Ishikawa (cell line): ENCODE measurements around the gene NPC2.
A peak's percentile ranks its signal among the peaks of the same experiment; 100 is the strongest.

Experiments
- CEBPB ChIP-seq: IDR thresholded peaks from 2 replicates; pipeline ENCODE4 v1.6.1; 2012
- CREB1 ChIP-seq: IDR thresholded peaks from 2 replicates; pipeline ENCODE4 v1.6.1; 2012; ENCODE audit warnings: low read depth
- EGR1 ChIP-seq: IDR thresholded peaks from 2 replicates; pipeline ENCODE4 v1.6.1; 2012
- EP300 ChIP-seq: IDR thresholded peaks from 2 replicates; pipeline ENCODE4 v1.6.1; 2012; ENCODE audit warnings: borderline replicate concordance
- FOXM1 ChIP-seq: IDR thresholded peaks from 2 replicates; pipeline ENCODE4 v1.6.1; 2012; ENCODE audit warnings: low read depth, borderline replicate concordance
- MAX ChIP-seq: IDR thresholded peaks from 2 replicates; pipeline ENCODE4 v1.6.1; 2012
- NFIC ChIP-seq: IDR thresholded peaks from 2 replicates; pipeline ENCODE4 v1.6.1; 2012
- RAD21 ChIP-seq: IDR thresholded peaks from 2 replicates; pipeline ENCODE4 v1.6.1; 2012; ENCODE audit warnings: low read depth
- REST ChIP-seq: IDR thresholded peaks from 2 replicates; pipeline ENCODE4 v1.6.1; 2012; ENCODE audit warnings: low read depth, mild to moderate bottlenecking
- TAF1 ChIP-seq: IDR thresholded peaks from 2 replicates; pipeline ENCODE4 v1.6.1; 2012; ENCODE audit warnings: low read depth, mild to moderate bottlenecking
- TCF12 ChIP-seq: IDR thresholded peaks from 2 replicates; pipeline ENCODE4 v1.6.1; 2012; ENCODE audit warnings: low read depth
- TEAD4 ChIP-seq: IDR thresholded peaks from 2 replicates; pipeline ENCODE4 v1.6.1; 2012
- USF1 ChIP-seq: IDR thresholded peaks from 2 replicates; pipeline ENCODE4 v1.6.1; 2012
- YY1 ChIP-seq: IDR thresholded peaks from 2 replicates; pipeline ENCODE4 v1.6.1; 2012; ENCODE audit warnings: low read depth
- ZBTB7A ChIP-seq: IDR thresholded peaks from 2 replicates; pipeline ENCODE4 v1.6.1; 2012; ENCODE audit warnings: low read depth

NPC2 gene

GRCh38 chr14:74488786-74489397, 4.2 kb downstream of the NPC2 start:
- TF ChIP-seq TCF12 (no peak), USF1 (no peak), NFIC (peak; percentile 49), EGR1 (no peak), RAD21 (no peak), CEBPB (no peak)

- no peak for TF ChIP-seq TAF1
- TF ChIP-seq CEBPB: no peak
- no peak for TF ChIP-seq RAD21
- no peak for TF ChIP-seq ZBTB7A
- TF ChIP-seq USF1: no peak
Measured at GRCh38 chr14:74486164-74486563, 6.9 kb downstream of the NPC2 start.

- TF ChIP-seq MAX: no peak
- no peak for TF ChIP-seq TEAD4
- TF ChIP-seq FOXM1: no peak
- TF ChIP-seq ZBTB7A: no peak
- TF ChIP-seq YY1: no peak
- TF ChIP-seq CEBPB: no peak
Measured at GRCh38 chr14:74483321-74483720, 9.8 kb downstream of the NPC2 start.

- TF ChIP-seq EGR1 (no peak), REST (no peak), RAD21 (no peak), EP300 (no peak), YY1 (no peak), MAX (no peak), CEBPB (no peak), TAF1 (no peak)
Measured at GRCh38 chr14:74482571-74482970, 10.5 kb downstream of the NPC2 start.

- no peak for TF ChIP-seq EP300
- no peak for TF ChIP-seq MAX
- TF ChIP-seq YY1: no peak
Measured at GRCh38 chr14:74480046-74480445, 13.1 kb downstream of the NPC2 start.

- TF ChIP-seq YY1 (no peak), RAD21 (peak; percentile 85)
Measured at GRCh38 chr14:74478996-74479635, 14.0 kb downstream of the NPC2 start.

- no peak for TF ChIP-seq EGR1
- TF ChIP-seq YY1: no peak
- no peak for TF ChIP-seq TEAD4
- TF ChIP-seq ZBTB7A: no peak
- no peak for TF ChIP-seq TCF12
- no peak for TF ChIP-seq USF1
- TF ChIP-seq CREB1: no peak
- TF ChIP-seq TAF1: no peak
- TF ChIP-seq RAD21: no peak
- TF ChIP-seq CEBPB: no peak
- no peak for TF ChIP-seq EP300
- TF ChIP-seq FOXM1: no peak
- TF ChIP-seq NFIC: no peak
- no peak for TF ChIP-seq MAX
- no peak for TF ChIP-seq REST
Measured at GRCh38 chr14:74476607-74477006, 16.5 kb downstream of the NPC2 start.
